GM18909 (cell line): ENCODE data around the gene TMUB2.
"Not testable (repeated sequence)": the region's sequence is repeated elsewhere in the genome, so short reads cannot be mapped to it uniquely, and the experiment has no call there.

Experiments used
- ATAC-seq: cut with Tn5 transposase; IDR thresholded peaks from one replicate; pipeline ENCODE4 v1.9.1; 2021; ENCODE audit warnings: mild to moderate bottlenecking; ENCODE audit not compliant: unreplicated experiment, poor library complexity

TMUB2 gene

GRCh38 chr17:44186307-44187130, at the start of gene TMUB2:
Gene TMUB2, plus strand, starts transcription at chr17:44186972. Its CDS starts 737 bp downstream, at chr17:44187709.
- peak; percentile 90 for ATAC-seq

- ATAC-seq = no peak
Observed at GRCh38 chr17:44137891-44138709, 48.7 kb upstream of the TMUB2 start.

- not testable (repeated sequence) for ATAC-seq
Observed at GRCh38 chr17:44143921-44144320, 42.9 kb upstream of the TMUB2 start.

- ATAC-seq = no peak
Observed at GRCh38 chr17:44144966-44145739, 41.6 kb upstream of the TMUB2 start.

- ATAC-seq = no peak
Observed at GRCh38 chr17:44146375-44147346, 40.1 kb upstream of the TMUB2 start.

GRCh38 chr17:44147812-44148211, 39.0 kb upstream of the TMUB2 start:
- ATAC-seq = no peak

- not testable (repeated sequence) for ATAC-seq
Observed at GRCh38 chr17:44149066-44149465, 37.7 kb upstream of the TMUB2 start.

- ATAC-seq = no peak
Observed at GRCh38 chr17:44149750-44150329, 36.9 kb upstream of the TMUB2 start.

- no peak for ATAC-seq
Observed at GRCh38 chr17:44152875-44153274, 33.9 kb upstream of the TMUB2 start.

GRCh38 chr17:44155488-44155887, 31.3 kb upstream of the TMUB2 start:
- ATAC-seq = no peak

- ATAC-seq = no peak
Observed at GRCh38 chr17:44159519-44160210, 27.1 kb upstream of the TMUB2 start.

- no peak for ATAC-seq
Observed at GRCh38 chr17:44164476-44164875, 22.3 kb upstream of the TMUB2 start.

GRCh38 chr17:44167181-44167861, 19.5 kb upstream of the TMUB2 start:
- ATAC-seq = no peak

- ATAC-seq = no peak
Observed at GRCh38 chr17:44170135-44170498, 16.7 kb upstream of the TMUB2 start.

GRCh38 chr17:44170499-44171201, 16.1 kb upstream of the TMUB2 start, which contains the start of gene ASB16:
Gene ASB16, plus strand, starts transcription at chr17:44170704. Its CDS starts 86 bp downstream, at chr17:44170790.
- ATAC-seq = no peak

- no peak for ATAC-seq
Observed at GRCh38 chr17:44171931-44172455, 14.8 kb upstream of the TMUB2 start.

GRCh38 chr17:44174427-44174826, 12.3 kb upstream of the TMUB2 start:
- ATAC-seq = no peak
